GM12878 (cell line): ENCODE data around the gene NR1I3. TPM values are rescaled to one million over a fixed set of nuclear protein-coding genes. Genes with fewer than 3 reads are reported as not detected.

Experiments
- ATAC-seq: fragments of 200-7000 bp; cut with Tn5 transposase; 3 replicates; pipeline ENCODE4 v1.9.1; 2020; ENCODE audit warnings: mild to moderate bottlenecking, moderate library complexity
- BruUV-seq: library from RNA; stranded (reverse); fragments of 400-500 nt; replicated peaks from 2 replicates; lab custom pipeline; 2021; lab: Mats Ljungman, UMichigan
- CTCF ChIA-PET: fragments of 300-600 bp; sonication (Branson Sonifier 250); formaldehyde crosslinking; extraction: SDS; loops from one replicate; lab custom pipeline; 2021; ENCODE audit warnings: inconsistent platforms; lab: Yijun Ruan, JAX
- POLR2A ChIA-PET: fragments of 350-600 bp; formaldehyde crosslinking; extraction: SDS; loops from one replicate; lab custom pipeline; 2021; ENCODE audit warnings: inconsistent platforms; lab: Charles Lee
- RAD21 ChIA-PET: fragments of 300-600 bp; sonication (Branson Sonifier 250); formaldehyde crosslinking; loops from one replicate; lab custom pipeline; 2023; ENCODE audit warnings: antibody characterized with exemption; ENCODE audit not compliant: unreplicated experiment; lab: Charles Lee
- SMC1A ChIA-PET: fragments of 300-600 bp; sonication (Branson Sonifier 250); formaldehyde crosslinking; loops from one replicate; lab custom pipeline; 2023; ENCODE audit not compliant: unreplicated experiment, uncharacterized antibody; lab: Charles Lee
- DNase-seq: peaks from one replicate; pipeline ENCODE4 v3.0.0-alpha.2; 2011; ENCODE audit warnings: low read depth, low spot score
- FAIRE-seq: peaks from 3 replicates; lab custom pipeline; 2011; peaks lifted over from hg19 to GRCh38; lab: Jason Lieb, UNC
- H2AFZ ChIP-seq: 2 replicates; pipeline ENCODE4 v1.6.0; 2011; ENCODE audit warnings: low read depth, low read length, control low read depth; ENCODE audit not compliant: control insufficient read depth
- H3K27ac ChIP-seq: 2 replicates; pipeline ENCODE4 v1.5.1; 2011; ENCODE audit warnings: control low read depth; ENCODE audit not compliant: control insufficient read depth, insufficient read depth
- H3K27me3 ChIP-seq, 2 experiments: replicated peaks in 1 of 2; 2 replicates each; pipeline versions ENCODE4 v1.6.0 to v1.6.1; 2011; ENCODE audit warnings: low read length in 1 of 2; ENCODE audit not compliant: control insufficient read depth in 2 of 2, insufficient read depth in 2 of 2
- H3K36me3 ChIP-seq, 2 experiments: 2 replicates each; pipeline ENCODE4 v1.5.1; 2011; ENCODE audit warnings: low read length in 1 of 2; ENCODE audit not compliant: control insufficient read depth in 2 of 2, insufficient read depth in 2 of 2
- H3K4me1 ChIP-seq: 2 replicates; pipeline ENCODE4 v1.6.1; 2011; ENCODE audit warnings: mild to moderate bottlenecking, low read length, moderate library complexity, mixed read lengths; ENCODE audit not compliant: control insufficient read depth, insufficient read depth
- H3K4me2 ChIP-seq: 2 replicates; pipeline ENCODE4 v1.6.0; 2011; ENCODE audit warnings: control low read depth; ENCODE audit not compliant: control insufficient read depth, insufficient read depth
- H3K4me3 ChIP-seq: fragments of 200-600 bp; sonication (generic); 2 replicates; pipeline ENCODE4 v1.5.1; 2016
- H3K79me2 ChIP-seq: 2 replicates; pipeline ENCODE4 v1.6.0; 2011; ENCODE audit warnings: low read length; ENCODE audit not compliant: control insufficient read depth, insufficient read depth
- H3K9ac ChIP-seq: 2 replicates; pipeline ENCODE4 v1.8.0; 2011; ENCODE audit warnings: low read length, control low read depth, mixed read lengths; ENCODE audit not compliant: control insufficient read depth, insufficient read depth
- H3K9me3 ChIP-seq: replicated peaks from 3 replicates; pipeline ENCODE4 v1.5.1; 2011; ENCODE audit warnings: mild to moderate bottlenecking, low read length; ENCODE audit not compliant: control insufficient read depth, insufficient read depth
- H4K20me1 ChIP-seq: 2 replicates; pipeline ENCODE4 v1.6.0; 2011; ENCODE audit not compliant: control insufficient read depth, insufficient read depth
- CREB1 ChIP-seq: IDR thresholded peaks from 2 replicates; pipeline ENCODE4 v1.6.1; 2012; ENCODE audit warnings: low read depth, mild to moderate bottlenecking, inconsistent platforms
- FOXK2 ChIP-seq: fragments of 450-650 bp; IDR thresholded peaks from 2 replicates; pipeline ENCODE4 v1.6.1; 2017; ENCODE audit warnings: mild to moderate bottlenecking, moderate library complexity
- KLF5 ChIP-seq: fragments of 450-650 bp; IDR thresholded peaks from 2 replicates; pipeline ENCODE4 v1.6.1; 2014; ENCODE audit warnings: mild to moderate bottlenecking; ENCODE audit not compliant: partially characterized antibody
- MYB ChIP-seq: fragments of 150-350 bp; IDR thresholded peaks from 2 replicates; pipeline ENCODE4 v1.6.1; 2014; ENCODE audit warnings: mild to moderate bottlenecking, low read depth, low read length, borderline replicate concordance
- PAX8 ChIP-seq: fragments of 450-650 bp; IDR thresholded peaks from 2 replicates; pipeline ENCODE4 v1.6.1; 2017; ENCODE audit warnings: mild to moderate bottlenecking, moderate library complexity
- RELA ChIP-seq: fragments of 450-650 bp; IDR thresholded peaks from 2 replicates; pipeline ENCODE4 v1.8.0; 2014; ENCODE audit warnings: borderline replicate concordance; ENCODE audit not compliant: partially characterized antibody
- SIX5 ChIP-seq: IDR thresholded peaks from 2 replicates; pipeline ENCODE4 v1.6.1; 2011; ENCODE audit warnings: mild to moderate bottlenecking, low read depth, low read length, moderate library complexity; ENCODE audit not compliant: severe bottlenecking
- SMARCA5 ChIP-seq: fragments of 450-650 bp; IDR thresholded peaks from 2 replicates; pipeline ENCODE4 v1.6.1; 2017; ENCODE audit warnings: mild to moderate bottlenecking
- SMC3 ChIP-seq: IDR thresholded peaks from 2 replicates; pipeline ENCODE4 v1.6.1; 2011; ENCODE audit warnings: low read length, improper control_type of control experiment, borderline replicate concordance
- SREBF1 ChIP-seq: IDR thresholded peaks from 2 replicates; pipeline ENCODE4 v1.6.1; 2012; ENCODE audit warnings: mild to moderate bottlenecking, low read length
- TARDBP ChIP-seq: IDR thresholded peaks from 2 replicates; pipeline ENCODE4 v1.6.1; 2016; ENCODE audit warnings: borderline replicate concordance
- WGBS: methylation state at CpG from one replicate; pipeline ENCODE4 v1.1.6; 2016; ENCODE audit warnings: low lambda C conversion rate; ENCODE audit not compliant: insufficient replicate concordance, insufficient coverage; ENCODE audit errors: missing lambda C conversion rate; 5-methylcytosine and 5-hydroxymethylcytosine counted together
- in situ Hi-C: fragments of 300-500 bp; cut with MboI; formaldehyde crosslinking; loops from 9 replicates; pipeline ENCODE4 v1.14.3; 2018; ENCODE audit warnings: mixed read lengths
- intact Hi-C: fragments of 100-400 bp; cut with micrococcal nuclease; formaldehyde crosslinking; loops from one replicate; pipeline ENCODE4 v1.14.2; 2022; ENCODE audit not compliant: unreplicated experiment
- polyA plus RNA-seq, 11 experiments: library from polyadenylated mRNA; depleted of rRNA in 4 of 11; unstranded in 6 of 11; stranded (reverse) in 5 of 11; fragments of >200 nt; fragmentation: Nextera tagmentation in 4 of 11; fragmentation: Illumina TruSeq in 1 of 11; extraction: Ambion mirVana in 4 of 11; extraction: Trizol in 1 of 11; gene quantifications; 1 replicate in 1 of 11; 2 replicates in 10 of 11; pipeline versions ENCODE4 v1.2.1 to v1.2.3, GENCODE V29; 2011 to 2016; ENCODE audit warnings: inconsistent platforms in 2 of 11, missing spikeins in 2 of 11, low read depth in 1 of 11
- total RNA-seq, 4 experiments: library from RNA; depleted of rRNA in 3 of 4; stranded (reverse); fragments of >200 nt in 3 of 4; fragmentation: Illumina TruSeq in 1 of 4; extraction: Trizol in 1 of 4; gene quantifications; 2 replicates each; pipeline versions ENCODE4 v1.2.1 to v1.2.3, GENCODE V29; 2013 to 2021
- TF ChIP-seq, protein P1 (sequence below): fragments of 450-650 bp; formaldehyde crosslinking; IDR thresholded peaks from 2 replicates; pipeline ENCODE4 v1.4.0; 2020; ENCODE audit warnings: mild to moderate bottlenecking, moderate library complexity
- TF ChIP-seq, protein P2 (sequence below): fragments of 450-650 bp; IDR thresholded peaks from 2 replicates; pipeline ENCODE4 v1.6.1; 2017; ENCODE audit warnings: mild to moderate bottlenecking, moderate library complexity

NR1I3 gene
- total and polyA plus RNA-seq, 10 of the 15 experiments (the other 5 are each of a cell fraction or from before 2014, with no cell fraction given), result 0.13 to 0.52 (median 0.24) TPM; not detected in 7

DNA sequence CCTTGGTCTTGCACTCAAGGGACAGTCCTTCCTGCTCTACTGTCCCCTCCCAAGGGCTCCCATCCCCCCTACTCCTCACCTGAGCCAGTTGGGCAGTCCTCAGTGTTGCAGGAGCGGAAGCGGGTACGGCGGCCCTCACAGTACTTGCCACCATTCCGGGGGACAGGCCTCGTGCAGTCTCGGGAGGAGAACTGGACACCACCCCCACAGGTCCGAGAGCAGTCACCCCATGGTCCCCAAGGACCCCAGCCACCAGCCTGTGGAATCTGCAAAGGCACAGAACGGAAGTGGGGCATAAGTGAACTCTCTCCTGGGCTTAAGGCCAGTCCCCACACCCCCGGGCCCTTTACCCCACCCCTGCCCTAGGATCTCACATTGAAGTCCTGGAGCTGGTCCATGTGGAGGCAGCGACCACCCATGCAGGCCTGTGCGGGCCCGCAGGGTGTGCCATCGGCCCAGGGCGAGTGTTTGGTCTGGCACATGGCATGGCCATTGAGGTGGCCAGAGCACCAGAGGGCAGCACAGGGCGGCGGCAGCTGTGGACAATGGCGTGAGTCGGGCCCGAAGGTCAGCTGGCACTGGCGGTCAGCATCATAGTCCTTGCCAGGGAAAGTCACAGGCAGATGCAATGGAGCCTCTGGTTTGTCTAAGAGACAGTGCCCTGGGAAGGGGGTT, 44.3 kb downstream of the NR1I3 start:
- Histone ChIP-seq H3K9ac (no peak overlapping the region), H3K27me3 (no peaks in the 10 kb centered on the region), H3K36me3 (no peaks in the 10 kb centered on the region), H3K27ac (no peak overlapping the region), H3K4me2 (no peak overlapping the region), H2AFZ (no peak overlapping the region), H3K4me3 (no peak overlapping the region), H3K79me2 (no peaks in the 10 kb centered on the region), H4K20me1 (no peaks in the 10 kb centered on the region), H3K4me1 (peaks cover 18% of the 10 kb centered on the region), H3K9me3 (no peaks in the 10 kb centered on the region)
- intact Hi-C loops, result no loop called here
- ChIA-PET POLR2A (interaction anchor here (0.9 to 3.3 kb wide), 4 partner anchors 7 to 40 kb away, joined by 4 to 18 read pairs (median 4); partner anchors contain the start of genes NDUFS2, TOMM40L and UFC1), RAD21 (interaction anchor here (0.8 to 7.2 kb wide), 7 partner anchors 11 to 188 kb away, joined by 3 to 55 read pairs (median 4); partner anchors contain the start of genes APOA2 and TOMM40L), SMC1A (interaction anchor here (1.0 to 5.3 kb wide), 8 partner anchors 8 to 190 kb away, joined by 3 to 55 read pairs (median 6); partner anchors contain the start of genes APOA2, NDUFS2 and TOMM40L), CTCF (interaction anchor here (0.8 to 7.0 kb wide), 16 partner anchors 9 to 195 kb away, joined by 3 to 164 read pairs (median 12); partner anchors contain the start of genes APOA2, CFAP126, NDUFS2 and PPOX)
- FAIRE-seq (no peak), DNase-seq (no peak), ATAC-seq (no peak)
- WGBS, result 71% methylated on average over 18 of the region's 21 CpGs
- BruUV-seq, result no TSS peak
- in situ Hi-C loops, result loop anchor here (10.0 kb wide), 1 partner anchor 551 kb away; the partner anchor contains the start of gene DUSP12
- TF ChIP-seq SMARCA5 (no peak), SMC3 (no peak), MYB (no peak), PAX8 (no peak), RELA (no peak), TARDBP (no peak), CREB1 (no peak), SIX5 (no peak), KLF5 (no peak), SREBF1 (no peak), FOXK2 (no peak)
- TF ChIP-seq, protein P1, sequence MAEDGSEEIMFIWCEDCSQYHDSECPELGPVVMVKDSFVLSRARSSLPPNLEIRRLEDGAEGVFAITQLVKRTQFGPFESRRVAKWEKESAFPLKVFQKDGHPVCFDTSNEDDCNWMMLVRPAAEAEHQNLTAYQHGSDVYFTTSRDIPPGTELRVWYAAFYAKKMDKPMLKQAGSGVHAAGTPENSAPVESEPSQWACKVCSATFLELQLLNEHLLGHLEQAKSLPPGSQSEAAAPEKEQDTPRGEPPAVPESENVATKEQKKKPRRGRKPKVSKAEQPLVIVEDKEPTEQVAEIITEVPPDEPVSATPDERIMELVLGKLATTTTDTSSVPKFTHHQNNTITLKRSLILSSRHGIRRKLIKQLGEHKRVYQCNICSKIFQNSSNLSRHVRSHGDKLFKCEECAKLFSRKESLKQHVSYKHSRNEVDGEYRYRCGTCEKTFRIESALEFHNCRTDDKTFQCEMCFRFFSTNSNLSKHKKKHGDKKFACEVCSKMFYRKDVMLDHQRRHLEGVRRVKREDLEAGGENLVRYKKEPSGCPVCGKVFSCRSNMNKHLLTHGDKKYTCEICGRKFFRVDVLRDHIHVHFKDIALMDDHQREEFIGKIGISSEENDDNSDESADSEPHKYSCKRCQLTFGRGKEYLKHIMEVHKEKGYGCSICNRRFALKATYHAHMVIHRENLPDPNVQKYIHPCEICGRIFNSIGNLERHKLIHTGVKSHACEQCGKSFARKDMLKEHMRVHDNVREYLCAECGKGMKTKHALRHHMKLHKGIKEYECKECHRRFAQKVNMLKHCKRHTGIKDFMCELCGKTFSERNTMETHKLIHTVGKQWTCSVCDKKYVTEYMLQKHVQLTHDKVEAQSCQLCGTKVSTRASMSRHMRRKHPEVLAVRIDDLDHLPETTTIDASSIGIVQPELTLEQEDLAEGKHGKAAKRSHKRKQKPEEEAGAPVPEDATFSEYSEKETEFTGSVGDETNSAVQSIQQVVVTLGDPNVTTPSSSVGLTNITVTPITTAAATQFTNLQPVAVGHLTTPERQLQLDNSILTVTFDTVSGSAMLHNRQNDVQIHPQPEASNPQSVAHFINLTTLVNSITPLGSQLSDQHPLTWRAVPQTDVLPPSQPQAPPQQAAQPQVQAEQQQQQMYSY (CRISPR knock-in tag), result no peak
- TF ChIP-seq, protein P2, sequence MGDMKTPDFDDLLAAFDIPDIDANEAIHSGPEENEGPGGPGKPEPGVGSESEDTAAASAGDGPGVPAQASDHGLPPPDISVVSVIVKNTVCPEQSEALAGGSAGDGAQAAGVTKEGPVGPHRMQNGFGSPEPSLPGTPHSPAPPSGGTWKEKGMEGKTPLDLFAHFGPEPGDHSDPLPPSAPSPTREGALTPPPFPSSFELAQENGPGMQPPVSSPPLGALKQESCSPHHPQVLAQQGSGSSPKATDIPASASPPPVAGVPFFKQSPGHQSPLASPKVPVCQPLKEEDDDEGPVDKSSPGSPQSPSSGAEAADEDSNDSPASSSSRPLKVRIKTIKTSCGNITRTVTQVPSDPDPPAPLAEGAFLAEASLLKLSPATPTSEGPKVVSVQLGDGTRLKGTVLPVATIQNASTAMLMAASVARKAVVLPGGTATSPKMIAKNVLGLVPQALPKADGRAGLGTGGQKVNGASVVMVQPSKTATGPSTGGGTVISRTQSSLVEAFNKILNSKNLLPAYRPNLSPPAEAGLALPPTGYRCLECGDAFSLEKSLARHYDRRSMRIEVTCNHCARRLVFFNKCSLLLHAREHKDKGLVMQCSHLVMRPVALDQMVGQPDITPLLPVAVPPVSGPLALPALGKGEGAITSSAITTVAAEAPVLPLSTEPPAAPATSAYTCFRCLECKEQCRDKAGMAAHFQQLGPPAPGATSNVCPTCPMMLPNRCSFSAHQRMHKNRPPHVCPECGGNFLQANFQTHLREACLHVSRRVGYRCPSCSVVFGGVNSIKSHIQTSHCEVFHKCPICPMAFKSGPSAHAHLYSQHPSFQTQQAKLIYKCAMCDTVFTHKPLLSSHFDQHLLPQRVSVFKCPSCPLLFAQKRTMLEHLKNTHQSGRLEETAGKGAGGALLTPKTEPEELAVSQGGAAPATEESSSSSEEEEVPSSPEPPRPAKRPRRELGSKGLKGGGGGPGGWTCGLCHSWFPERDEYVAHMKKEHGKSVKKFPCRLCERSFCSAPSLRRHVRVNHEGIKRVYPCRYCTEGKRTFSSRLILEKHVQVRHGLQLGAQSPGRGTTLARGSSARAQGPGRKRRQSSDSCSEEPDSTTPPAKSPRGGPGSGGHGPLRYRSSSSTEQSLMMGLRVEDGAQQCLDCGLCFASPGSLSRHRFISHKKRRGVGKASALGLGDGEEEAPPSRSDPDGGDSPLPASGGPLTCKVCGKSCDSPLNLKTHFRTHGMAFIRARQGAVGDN, result no peak
